HL-60 (cell line): ENCODE results near the gene SOX18.

Source experiments
- POLR2AphosphoS5 ChIP-seq: IDR thresholded peaks from 2 replicates; pipeline ENCODE4 v1.6.1; 2012; ENCODE audit warnings: low read depth
- TF ChIP-seq, protein P1 (sequence below): IDR thresholded peaks from one replicate; pipeline ENCODE4 v1.5.1; 2011; ENCODE audit warnings: low read length, control low read depth, inconsistent platforms; ENCODE audit not compliant: insufficient read depth

DNA sequence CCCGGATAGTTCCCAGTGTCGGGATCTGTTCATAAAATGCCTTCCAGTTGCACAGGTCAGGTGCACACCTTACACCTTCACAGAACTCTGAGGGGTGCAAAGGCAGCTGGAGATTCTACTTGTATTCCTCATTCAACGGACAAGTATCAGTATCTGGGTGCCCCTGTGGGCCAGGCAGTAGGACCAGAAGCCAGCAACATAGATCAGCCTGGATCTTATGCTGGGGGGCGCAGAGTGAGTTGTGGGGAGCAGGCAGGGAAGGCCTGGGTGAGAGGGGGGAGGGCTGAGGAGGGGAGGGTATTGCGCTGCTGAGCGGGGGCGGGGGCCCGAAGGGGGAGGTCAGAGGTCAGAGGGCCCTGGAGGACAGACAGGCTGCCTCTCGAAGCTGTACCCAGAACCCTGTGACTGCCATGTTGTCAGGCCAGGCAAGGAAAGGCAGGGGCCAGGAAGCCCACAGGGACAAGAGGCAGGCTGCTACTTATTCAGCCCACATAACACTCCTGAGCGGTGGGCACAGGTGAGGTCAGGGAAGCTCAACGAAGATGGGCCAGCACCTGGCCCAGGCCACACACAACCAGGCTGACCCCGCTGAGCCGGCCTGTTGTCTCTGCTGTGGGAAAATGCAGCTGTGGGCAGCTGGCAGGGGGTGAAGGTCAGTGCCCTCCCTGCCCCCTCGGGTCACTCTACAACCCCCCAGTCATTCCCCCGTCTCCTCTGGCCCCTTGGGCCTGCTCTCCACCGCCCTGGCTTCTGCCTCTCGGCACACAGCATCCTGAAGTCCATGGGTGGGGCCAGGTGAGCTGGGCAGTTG, 31.6 kb upstream of the SOX18 start:
- TF ChIP-seq, protein P1, sequence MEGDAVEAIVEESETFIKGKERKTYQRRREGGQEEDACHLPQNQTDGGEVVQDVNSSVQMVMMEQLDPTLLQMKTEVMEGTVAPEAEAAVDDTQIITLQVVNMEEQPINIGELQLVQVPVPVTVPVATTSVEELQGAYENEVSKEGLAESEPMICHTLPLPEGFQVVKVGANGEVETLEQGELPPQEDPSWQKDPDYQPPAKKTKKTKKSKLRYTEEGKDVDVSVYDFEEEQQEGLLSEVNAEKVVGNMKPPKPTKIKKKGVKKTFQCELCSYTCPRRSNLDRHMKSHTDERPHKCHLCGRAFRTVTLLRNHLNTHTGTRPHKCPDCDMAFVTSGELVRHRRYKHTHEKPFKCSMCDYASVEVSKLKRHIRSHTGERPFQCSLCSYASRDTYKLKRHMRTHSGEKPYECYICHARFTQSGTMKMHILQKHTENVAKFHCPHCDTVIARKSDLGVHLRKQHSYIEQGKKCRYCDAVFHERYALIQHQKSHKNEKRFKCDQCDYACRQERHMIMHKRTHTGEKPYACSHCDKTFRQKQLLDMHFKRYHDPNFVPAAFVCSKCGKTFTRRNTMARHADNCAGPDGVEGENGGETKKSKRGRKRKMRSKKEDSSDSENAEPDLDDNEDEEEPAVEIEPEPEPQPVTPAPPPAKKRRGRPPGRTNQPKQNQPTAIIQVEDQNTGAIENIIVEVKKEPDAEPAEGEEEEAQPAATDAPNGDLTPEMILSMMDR, result no peak
- TF ChIP-seq POLR2AphosphoS5, result no peak
